PC-3 (cell line): ENCODE measurements around the gene C11orf86. TPM values are rescaled to one million over a fixed set of nuclear protein-coding genes. Genes with fewer than 3 reads are reported as not detected.
"Not testable (repeated sequence)": the region's sequence is repeated elsewhere in the genome, so short reads cannot be mapped to it uniquely, and the experiment has no call there.

Experiments used
- ATAC-seq: fragments of 200-7000 bp; cut with Tn5 transposase; 2 replicates; pipeline ENCODE4 v1.9.1; 2020; ENCODE audit warnings: mild to moderate bottlenecking, moderate library complexity
- BruUV-seq: library from RNA; stranded (reverse); fragments of 400-500 nt; replicated peaks from 2 replicates; lab custom pipeline; 2021; lab: Mats Ljungman, UMichigan
- CTCF ChIA-PET: fragments of 300-600 bp; sonication (Branson Sonifier 250); formaldehyde crosslinking; loops from one replicate; lab custom pipeline; 2022; ENCODE audit warnings: antibody characterized with exemption; lab: Charles Lee
- POLR2A ChIA-PET: fragments of 300-600 bp; sonication (Branson Sonifier 250); formaldehyde crosslinking; loops from one replicate; lab custom pipeline; 2022; ENCODE audit warnings: antibody characterized with exemption; ENCODE audit not compliant: unreplicated experiment; lab: Charles Lee
- DNase-seq: peaks from one replicate; pipeline ENCODE4 v3.0.0-alpha.2; 2015
- H2AFZ ChIP-seq: fragments of 300-600 bp; sonication (generic); 2 replicates; pipeline ENCODE4 v1.6.0; 2016; ENCODE audit warnings: antibody characterized with exemption, low read length
- H3F3A ChIP-seq: fragments of 300-600 bp; sonication (generic); one replicate; pipeline ENCODE4 v1.6.0; 2017; ENCODE audit warnings: antibody characterized with exemption, low read length, control low read depth, mild to moderate bottlenecking; ENCODE audit not compliant: unreplicated experiment
- H3K27ac ChIP-seq: fragments of 300-600 bp; sonication (generic); 2 replicates; pipeline ENCODE4 v1.5.1; 2016; ENCODE audit warnings: mild to moderate bottlenecking, low read length
- H3K27me3 ChIP-seq: fragments of 300-600 bp; sonication (generic); 2 replicates; pipeline ENCODE4 v1.6.1; 2016; ENCODE audit warnings: low read length, mixed read lengths
- H3K36me3 ChIP-seq: fragments of 300-600 bp; sonication (generic); 2 replicates; pipeline ENCODE4 v1.6.1; 2016; ENCODE audit warnings: low read depth, mixed run types, low read length, mixed read lengths
- H3K4me1 ChIP-seq: fragments of 300-600 bp; sonication (generic); 2 replicates; pipeline ENCODE4 v1.5.1; 2016; ENCODE audit warnings: low read length; ENCODE audit not compliant: insufficient read depth
- H3K4me2 ChIP-seq: fragments of 300-600 bp; sonication (generic); 2 replicates; pipeline ENCODE4 v1.6.0; 2016; ENCODE audit warnings: low read length
- H3K4me3 ChIP-seq: fragments of 300-600 bp; sonication (generic); 2 replicates; pipeline ENCODE4 v1.5.1; 2016; ENCODE audit warnings: mild to moderate bottlenecking, low read length, mixed read lengths
- H3K79me2 ChIP-seq: fragments of 300-600 bp; sonication (generic); 2 replicates; pipeline ENCODE4 v1.6.1; 2017; ENCODE audit warnings: low read length, mixed read lengths
- H3K9ac ChIP-seq: fragments of 300-600 bp; sonication (generic); 2 replicates; pipeline ENCODE4 v1.6.0; 2016; ENCODE audit warnings: mild to moderate bottlenecking, low read length
- H3K9me2 ChIP-seq: fragments of 300-600 bp; sonication (generic); replicated peaks from 2 replicates; pipeline ENCODE4 v1.6.1; 2016; ENCODE audit warnings: mixed run types, low read length, mixed read lengths
- H3K9me3 ChIP-seq: fragments of 300-600 bp; sonication (generic); 2 replicates; pipeline ENCODE4 v1.6.1; 2016; ENCODE audit warnings: low read length, mixed read lengths
- H4K20me1 ChIP-seq: fragments of 300-600 bp; sonication (generic); 2 replicates; pipeline ENCODE4 v1.6.1; 2016; ENCODE audit warnings: low read length, mixed read lengths
- EZH2 ChIP-seq: fragments of 300-600 bp; sonication (generic); IDR thresholded peaks from one replicate; pipeline ENCODE4 v1.6.1; 2017; ENCODE audit warnings: antibody characterized with exemption, mild to moderate bottlenecking, low read length; ENCODE audit not compliant: unreplicated experiment
- EZH2phosphoT487 ChIP-seq: fragments of 300-600 bp; sonication (generic); IDR thresholded peaks from 2 replicates; pipeline ENCODE4 v1.6.1; 2018; ENCODE audit warnings: mild to moderate bottlenecking, antibody characterized with exemption, low read length, borderline replicate concordance
- intact Hi-C: fragments of 100-400 bp; cut with micrococcal nuclease; formaldehyde crosslinking; loops from 2 replicates; pipeline ENCODE4 v1.9.0; 2023
- total RNA-seq: library from RNA; depleted of rRNA; stranded (reverse); fragments of >200 nt; gene quantifications from 2 replicates; pipeline ENCODE4 v1.2.3, GENCODE V29; 2014
- TF ChIP-seq, protein P1 (sequence below): fragments of 300-600 bp; sonication (generic); conservative IDR thresholded peaks from 2 replicates; pipeline ENCODE4 v1.5.1; 2017; ENCODE audit warnings: antibody characterized with exemption, low read depth, mild to moderate bottlenecking, low read length

Gene C11orf86
- total RNA-seq, 1 experiment from 2014 or later = not detected

GRCh38 chr11:66958232-66958955 is 16.7 kb upstream of the C11orf86 start, which contains the start of gene PC:
Gene PC (minus strand): TSS chr11:66958383. CDS start chr11:66872159, 86,224 bp downstream.
- Histone ChIP-seq H3K9ac (peak within 1 kb of the TSS; percentile 42), H3K9me3 (no peaks in the 10 kb centered on the region), H3F3A (no peaks in the 10 kb centered on the region), H3K4me2 (peak within 1 kb of the TSS; percentile 92), H3K27ac (peak within 1 kb of the TSS; percentile 8; the same call in 1 of the 2 replicates), H3K4me3 (peak within 1 kb of the TSS; percentile 72), H3K9me2 (no peaks in the 10 kb centered on the region), H3K27me3 (no peaks in the 10 kb centered on the region), H3K79me2 (no peaks in the 10 kb centered on the region), H4K20me1 (no peaks in the 10 kb centered on the region), H2AFZ (peak within 1 kb of the TSS; percentile 82), H3K36me3 (no peaks in the 10 kb centered on the region), H3K4me1 (peaks cover 15% of the 10 kb centered on the region)
- ChIA-PET CTCF (interaction anchor here (0.5 kb wide), 1 partner anchor 159 kb away, joined by 3 read pairs; no protein-coding TSS in a partner anchor), POLR2A (no interaction called here)
- DNase-seq (peak; percentile 99), ATAC-seq (peak; percentile 95)
- no TSS peak for BruUV-seq
- no peak for TF ChIP-seq EZH2phosphoT487
- no peak for TF ChIP-seq EZH2
- TF ChIP-seq, protein P1, sequence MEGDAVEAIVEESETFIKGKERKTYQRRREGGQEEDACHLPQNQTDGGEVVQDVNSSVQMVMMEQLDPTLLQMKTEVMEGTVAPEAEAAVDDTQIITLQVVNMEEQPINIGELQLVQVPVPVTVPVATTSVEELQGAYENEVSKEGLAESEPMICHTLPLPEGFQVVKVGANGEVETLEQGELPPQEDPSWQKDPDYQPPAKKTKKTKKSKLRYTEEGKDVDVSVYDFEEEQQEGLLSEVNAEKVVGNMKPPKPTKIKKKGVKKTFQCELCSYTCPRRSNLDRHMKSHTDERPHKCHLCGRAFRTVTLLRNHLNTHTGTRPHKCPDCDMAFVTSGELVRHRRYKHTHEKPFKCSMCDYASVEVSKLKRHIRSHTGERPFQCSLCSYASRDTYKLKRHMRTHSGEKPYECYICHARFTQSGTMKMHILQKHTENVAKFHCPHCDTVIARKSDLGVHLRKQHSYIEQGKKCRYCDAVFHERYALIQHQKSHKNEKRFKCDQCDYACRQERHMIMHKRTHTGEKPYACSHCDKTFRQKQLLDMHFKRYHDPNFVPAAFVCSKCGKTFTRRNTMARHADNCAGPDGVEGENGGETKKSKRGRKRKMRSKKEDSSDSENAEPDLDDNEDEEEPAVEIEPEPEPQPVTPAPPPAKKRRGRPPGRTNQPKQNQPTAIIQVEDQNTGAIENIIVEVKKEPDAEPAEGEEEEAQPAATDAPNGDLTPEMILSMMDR = no peak
- intact Hi-C loops = loop anchor here (1.0 to 5.0 kb wide), 2 partner anchors 24 to 76 kb away; no protein-coding TSS in a partner anchor

DNA sequence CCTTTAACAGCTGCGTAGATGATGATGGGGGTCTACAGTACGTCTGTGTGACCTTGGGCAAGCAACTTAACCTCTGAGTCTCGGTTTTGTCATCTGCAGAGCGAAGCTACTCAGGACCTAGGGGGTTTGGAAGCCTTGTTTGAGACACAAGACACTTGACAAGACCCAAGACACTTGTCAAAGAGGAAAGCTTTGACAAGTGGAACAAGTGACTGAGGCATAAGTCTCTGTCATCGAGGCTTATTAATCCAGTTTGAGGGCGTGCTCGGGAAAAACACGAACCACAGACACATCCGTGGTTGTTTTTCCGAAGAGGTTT is 16.2 kb upstream of the C11orf86 start:
- BruUV-seq = TSS peak; percentile 91
- DNase-seq (no peak), ATAC-seq (no peak)
- Histone ChIP-seq H3K9me3 (no peaks in the 10 kb centered on the region), H3F3A (no peaks in the 10 kb centered on the region), H4K20me1 (no peaks in the 10 kb centered on the region), H3K27ac (peak overlapping the region; percentile 8; the same call in 1 of the 2 replicates), H3K4me1 (peaks cover 15% of the 10 kb centered on the region), H3K9me2 (no peaks in the 10 kb centered on the region), H3K4me3 (peak overlapping the region; percentile 72; the same call in 1 of the 2 replicates), H3K27me3 (no peaks in the 10 kb centered on the region), H2AFZ (peak overlapping the region; percentile 52), H3K4me2 (peak overlapping the region; percentile 92), H3K36me3 (no peaks in the 10 kb centered on the region), H3K9ac (peak overlapping the region; percentile 10; the same call in 1 of the 2 replicates), H3K79me2 (no peaks in the 10 kb centered on the region)
- TF ChIP-seq EZH2phosphoT487 = no peak
- TF ChIP-seq, protein P1 = no peak
- TF ChIP-seq EZH2 = no peak
- intact Hi-C loops = loop anchor here (1.0 to 5.0 kb wide), 2 partner anchors 23 to 77 kb away; no protein-coding TSS in a partner anchor
- ChIA-PET CTCF (no interaction called here), POLR2A (no interaction called here)

GRCh38 chr11:66961691-66962213 is 13.4 kb upstream of the C11orf86 start:
- POLR2A ChIA-PET = not testable (repeated sequence)

More at GRCh38 chr11:66961691-66962213, 13.4 kb upstream of the C11orf86 start:
- H3K4me1 ChIP-seq = peaks cover 15% of the 10 kb centered on the region
- CTCF ChIA-PET, H3K4me2 ChIP-seq, H3K9ac ChIP-seq, H3K36me3 ChIP-seq, H3K9me2 ChIP-seq, H3K27ac ChIP-seq, H3F3A ChIP-seq, ATAC-seq, H2AFZ ChIP-seq, H4K20me1 ChIP-seq, intact Hi-C loops, DNase-seq, H3K79me2 ChIP-seq, H3K27me3 ChIP-seq, H3K9me3 ChIP-seq, H3K4me3 ChIP-seq, BruUV-seq: not testable (repeated sequence)
